Smooth muscle cell (in vitro differentiated cells): ENCODE results near the gene TNIP1. TPM values are rescaled to one million over a fixed set of nuclear protein-coding genes. Genes with fewer than 3 reads are reported as not detected.
A peak's percentile ranks its signal among the peaks of the same experiment; 100 is the strongest.

Experiments
- DNase-seq: peaks from one replicate; lab custom pipeline; 2025; ENCODE audit not compliant: unreplicated experiment; lab: John Stamatoyannopoulos, UW
- H2AFZ ChIP-seq: fragments of 200-600 bp; sonication (generic); 2 replicates; pipeline ENCODE4 v1.6.0; 2016; ENCODE audit warnings: antibody characterized with exemption, low read depth, mild to moderate bottlenecking
- H3F3A ChIP-seq: fragments of 200-600 bp; sonication (generic); 2 replicates; pipeline ENCODE4 v1.6.0; 2017; ENCODE audit warnings: antibody characterized with exemption, low read depth
- H3K27ac ChIP-seq: fragments of 200-600 bp; sonication (generic); 2 replicates; pipeline ENCODE4 v1.5.1; 2016; ENCODE audit warnings: low read depth, mild to moderate bottlenecking
- H3K27me3 ChIP-seq: fragments of 200-600 bp; sonication (generic); 2 replicates; pipeline ENCODE4 v1.6.1; 2016; ENCODE audit warnings: low read depth, mild to moderate bottlenecking
- H3K36me3 ChIP-seq: fragments of 200-600 bp; sonication (generic); 2 replicates; pipeline ENCODE4 v1.5.1; 2016; ENCODE audit warnings: low read depth
- H3K4me1 ChIP-seq: fragments of 200-600 bp; sonication (generic); 2 replicates; pipeline ENCODE4 v1.5.1; 2016; ENCODE audit warnings: low read depth
- H3K4me2 ChIP-seq: fragments of 200-600 bp; sonication (generic); 2 replicates; pipeline ENCODE4 v1.6.0; 2016; ENCODE audit warnings: mild to moderate bottlenecking
- H3K4me3 ChIP-seq: fragments of 200-600 bp; sonication (generic); 2 replicates; pipeline ENCODE4 v1.5.1; 2016; ENCODE audit warnings: mild to moderate bottlenecking
- H3K79me2 ChIP-seq: fragments of 200-600 bp; sonication (generic); 2 replicates; pipeline ENCODE4 v1.6.0; 2016; ENCODE audit warnings: low read depth, mild to moderate bottlenecking
- H3K9ac ChIP-seq: fragments of 200-600 bp; sonication (generic); 2 replicates; pipeline ENCODE4 v1.6.0; 2016; ENCODE audit warnings: low read depth
- H3K9me3 ChIP-seq: fragments of 200-600 bp; sonication (generic); replicated peaks from 2 replicates; pipeline ENCODE4 v1.5.1; 2016; ENCODE audit warnings: low read depth
- H4K20me1 ChIP-seq: fragments of 200-600 bp; sonication (generic); 2 replicates; pipeline ENCODE4 v1.6.0; 2016; ENCODE audit warnings: low read depth
- CTCF ChIP-seq: fragments of 200-600 bp; sonication (generic); IDR thresholded peaks from 2 replicates; pipeline ENCODE4 v1.5.1; 2017; ENCODE audit warnings: borderline replicate concordance, mild to moderate bottlenecking, antibody characterized with exemption; ENCODE audit not compliant: insufficient read depth, poor library complexity, severe bottlenecking
- WGBS: methylation state at CpG from one replicate; pipeline ENCODE4 v1.1.7; 2016; ENCODE audit warnings: low lambda C conversion rate; 5-methylcytosine and 5-hydroxymethylcytosine counted together
- polyA plus RNA-seq: library from polyadenylated mRNA; unstranded; fragments of >200 nt; fragmentation: Nextera tagmentation; extraction: Ambion mirVana; gene quantifications from 2 replicates; pipeline ENCODE4 v1.2.1, GENCODE V29; 2016
- total RNA-seq: library from RNA; depleted of rRNA; stranded (reverse); fragments of >200 nt; gene quantifications from 2 replicates; pipeline ENCODE4 v1.2.3, GENCODE V29; 2014

The TNIP1 gene
- total and polyA plus RNA-seq, 2 experiments from 2014 or later: 51.4 to 73.7 TPM

DNA sequence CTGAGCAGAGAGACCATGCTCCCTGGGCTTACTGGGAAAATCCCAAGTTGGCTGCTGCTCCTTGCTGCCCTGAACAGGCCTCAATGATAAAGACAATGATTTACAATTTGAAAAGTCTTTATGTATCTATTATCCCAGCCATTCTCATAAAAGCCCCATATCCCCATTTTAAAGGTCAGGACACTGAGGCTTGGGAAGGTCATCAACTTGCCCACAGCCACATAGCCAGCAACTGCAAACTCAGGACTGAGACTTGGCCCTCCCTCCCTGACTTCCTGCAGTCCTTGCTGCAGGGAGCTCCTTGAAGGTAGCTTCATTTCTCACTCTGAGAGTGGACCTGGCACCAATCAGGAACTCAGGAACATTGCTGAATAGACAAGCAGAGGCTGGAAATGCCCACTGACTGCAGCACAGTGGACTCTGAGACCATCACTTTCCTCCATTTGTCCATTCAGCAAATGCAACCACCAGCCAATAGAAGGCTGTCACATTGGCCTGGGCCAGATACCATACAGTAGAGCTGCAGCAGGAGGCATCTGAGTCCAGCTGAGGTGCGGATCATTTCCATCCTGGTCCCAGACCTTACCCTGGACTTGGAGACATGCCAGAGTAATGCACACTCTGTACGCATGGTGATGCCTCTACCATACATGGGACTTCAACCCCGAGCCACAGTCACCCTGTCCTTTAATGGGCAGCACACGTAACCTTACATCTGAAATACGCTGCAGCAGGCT is 18.3 kb downstream of the TNIP1 start:
- no peak for TF ChIP-seq CTCF
- Histone ChIP-seq H3K9ac (no peak overlapping the region), H3K27ac (peak overlapping the region; percentile 95)

GRCh38 chr5:151060742-151061141 is 20.1 kb downstream of the TNIP1 start:
- H3K79me2 ChIP-seq: peaks cover 22% of the 10 kb centered on the region
- WGBS: 91% methylated on average over 6 of the region's 6 CpGs

More for the DNA sequence above, 18.3 kb downstream of the TNIP1 start:
- DNase-seq: no peak
- Histone ChIP-seq H2AFZ (no peak overlapping the region), H3K4me3 (no peak overlapping the region), H3K4me2 (peak overlapping the region; percentile 57), H3F3A (no peaks in the 10 kb centered on the region), H3K27me3 (no peaks in the 10 kb centered on the region), H3K36me3 (peaks cover 6% of the 10 kb centered on the region), H3K79me2 (peaks cover 40% of the 10 kb centered on the region), H3K9me3 (no peaks in the 10 kb centered on the region), H4K20me1 (peaks cover 58% of the 10 kb centered on the region), H3K4me1 (peaks cover 3% of the 10 kb centered on the region)
- WGBS: 83% methylated on average over 5 of the region's 5 CpGs

GRCh38 chr5:151058891-151059489 is 21.8 kb downstream of the TNIP1 start:
- Histone ChIP-seq H3K27me3 (no peaks in the 10 kb centered on the region), H3F3A (no peaks in the 10 kb centered on the region), H3K36me3 (peaks cover 6% of the 10 kb centered on the region), H4K20me1 (peaks cover 54% of the 10 kb centered on the region), H2AFZ (no peak overlapping the region), H3K4me3 (no peak overlapping the region), H3K9me3 (no peaks in the 10 kb centered on the region), H3K79me2 (peaks cover 4% of the 10 kb centered on the region), H3K27ac (no peak overlapping the region), H3K4me2 (no peak overlapping the region), H3K9ac (no peak overlapping the region), H3K4me1 (peaks cover 3% of the 10 kb centered on the region)
- 95% methylated on average over 7 of the region's 7 CpGs for WGBS
- no peak for TF ChIP-seq CTCF
- no peak for DNase-seq

More at GRCh38 chr5:151060742-151061141, 20.1 kb downstream of the TNIP1 start:
- DNase-seq: no peak
- no peak overlapping the region for H2AFZ ChIP-seq
- H4K20me1 ChIP-seq: peaks cover 64% of the 10 kb centered on the region
- peaks cover 3% of the 10 kb centered on the region for H3K4me1 ChIP-seq
- no peaks in the 10 kb centered on the region for H3K9me3 ChIP-seq
- no peak overlapping the region for H3K9ac ChIP-seq
- H3K36me3 ChIP-seq: peaks cover 6% of the 10 kb centered on the region
- no peak for TF ChIP-seq CTCF
- H3K27ac ChIP-seq: no peak overlapping the region
- H3K27me3 ChIP-seq: no peaks in the 10 kb centered on the region
- no peak overlapping the region for H3K4me3 ChIP-seq
- no peak overlapping the region for H3K4me2 ChIP-seq
- H3F3A ChIP-seq: no peaks in the 10 kb centered on the region
